Liver (tissue), 9 donors: Measurements from ENCODE around the gene PSTPIP1. TPM values are rescaled to one million over a fixed set of nuclear protein-coding genes. Genes with fewer than 3 reads are reported as not detected.

ENCODE experiments used
- DNase-seq: peaks from one replicate; pipeline ENCODE4 v3.0.0-alpha.2; 2017; ENCODE audit warnings: low spot score
- H3K27ac ChIP-seq, 2 donors: one replicate each; pipeline ENCODE4 v1.7.0; 2013; ENCODE audit warnings: inconsistent platforms in 2 of 2, low read length in 2 of 2, control low read depth in 1 of 2, low read depth in 1 of 2, mild to moderate bottlenecking in 1 of 2
- H3K27me3 ChIP-seq, 4 donors: one replicate each; pipeline versions ENCODE4 v1.6.1 to v1.7.0; 2013; ENCODE audit warnings: low read length in 3 of 4, inconsistent platforms in 1 of 4, mild to moderate bottlenecking in 1 of 4, moderate library complexity in 1 of 4; ENCODE audit not compliant: control insufficient read depth in 4 of 4, insufficient read depth in 4 of 4
- H3K36me3 ChIP-seq, 4 donors: one replicate each; pipeline versions ENCODE4 v1.6.1 to v1.7.0; 2013; ENCODE audit warnings: low read length in 3 of 4, mild to moderate bottlenecking in 3 of 4, low read depth in 1 of 4, moderate library complexity in 1 of 4; ENCODE audit not compliant: control insufficient read depth in 4 of 4, insufficient read depth in 3 of 4
- H3K4me1 ChIP-seq, 4 donors: one replicate each; pipeline versions ENCODE4 v1.6.1 to v1.7.0; 2013; ENCODE audit warnings: low read length in 3 of 4, mild to moderate bottlenecking in 3 of 4, moderate library complexity in 1 of 4; ENCODE audit not compliant: control insufficient read depth in 4 of 4, insufficient read depth in 4 of 4
- H3K4me3 ChIP-seq, 3 donors: one replicate each; pipeline versions ENCODE4 v1.6.1 to v1.7.0; 2013; ENCODE audit warnings: low read length in 3 of 3, control low read depth in 1 of 3, low read depth in 1 of 3, mild to moderate bottlenecking in 1 of 3
- H3K9ac ChIP-seq, 2 donors: one replicate each; pipeline ENCODE4 v1.7.0; 2013; ENCODE audit warnings: low read length in 2 of 2, mild to moderate bottlenecking in 2 of 2, moderate library complexity in 2 of 2, control low read depth in 1 of 2, low read depth in 1 of 2
- H3K9me3 ChIP-seq, 4 donors: one replicate each; pipeline versions ENCODE4 v1.6.1 to v1.7.0; 2013; ENCODE audit warnings: low read length in 3 of 4; ENCODE audit not compliant: control insufficient read depth in 4 of 4
- EGR1 ChIP-seq, 2 donors: IDR thresholded peaks; 2 replicates each; pipeline ENCODE4 v1.6.1; 2016 to 2018; ENCODE audit warnings: antibody characterized with exemption in 2 of 2, low read depth in 2 of 2
- FOXA2 ChIP-seq: IDR thresholded peaks from 2 replicates; pipeline ENCODE4 v1.6.1; 2016; ENCODE audit warnings: antibody characterized with exemption
- GABPA ChIP-seq, 2 donors: IDR thresholded peaks in 1 of 2; conservative IDR thresholded peaks in 1 of 2; 2 replicates each; pipeline ENCODE4 v1.6.1; 2016; ENCODE audit warnings: antibody characterized with exemption in 2 of 2, mild to moderate bottlenecking in 1 of 2, moderate library complexity in 1 of 2
- HNF4A ChIP-seq, 2 donors: conservative IDR thresholded peaks; 2 replicates each; pipeline ENCODE4 v1.6.1; 2016; ENCODE audit warnings: antibody characterized with exemption in 2 of 2, mild to moderate bottlenecking in 2 of 2
- NR2F2 ChIP-seq: IDR thresholded peaks from 2 replicates; pipeline ENCODE4 v1.6.1; 2016; ENCODE audit warnings: antibody characterized with exemption
- RAD21 ChIP-seq, 2 donors: IDR thresholded peaks; 2 replicates each; pipeline ENCODE4 v1.6.1; 2016; ENCODE audit warnings: antibody characterized with exemption in 2 of 2, mild to moderate bottlenecking in 2 of 2
- RXRA ChIP-seq, 2 donors: IDR thresholded peaks; 2 replicates each; pipeline ENCODE4 v1.6.1; 2017 to 2018; ENCODE audit warnings: antibody characterized with exemption in 2 of 2, mild to moderate bottlenecking in 1 of 2
- SP1 ChIP-seq: IDR thresholded peaks from 2 replicates; pipeline ENCODE4 v1.6.1; 2018; ENCODE audit warnings: antibody characterized with exemption, mild to moderate bottlenecking
- TAF1 ChIP-seq: conservative IDR thresholded peaks from 2 replicates; pipeline ENCODE4 v1.6.1; 2016; ENCODE audit warnings: antibody characterized with exemption, mild to moderate bottlenecking
- WGBS: extraction: QIAGEN DNeasy Blood & Tissue Kit; methylation state at CpG from one replicate; pipeline ENCODE4 v1.1.7; 2013; 5-methylcytosine and 5-hydroxymethylcytosine counted together
- polyA plus RNA-seq, 2 donors: library from polyadenylated mRNA; stranded (reverse) in 1 of 2; unstranded in 1 of 2; fragments of 200-250 nt in 1 of 2; fragments of >200 nt in 1 of 2; fragmentation: Nextera tagmentation in 1 of 2; extraction: Ambion mirVana in 1 of 2; gene quantifications; one replicate each; pipeline versions ENCODE4 v1.2.1 to v1.2.3, GENCODE V29; 2013 to 2015
- total RNA-seq, 2 donors: library from RNA; depleted of rRNA; stranded (reverse); fragments of >200 nt; gene quantifications; one replicate each; pipeline ENCODE4 v1.2.3, GENCODE V29; 2014
- TF ChIP-seq, protein P1 (sequence below): IDR thresholded peaks from 2 replicates; pipeline ENCODE4 v1.6.1; 2016; ENCODE audit warnings: antibody characterized with exemption
- TF ChIP-seq, protein P2 (sequence below): IDR thresholded peaks from 2 replicates; pipeline ENCODE4 v1.6.1; 2016; ENCODE audit warnings: antibody characterized with exemption
- TF ChIP-seq, protein P3 (sequence below): IDR thresholded peaks from 2 replicates; pipeline ENCODE4 v1.6.1; 2016; ENCODE audit warnings: antibody characterized with exemption, mild to moderate bottlenecking
- TF ChIP-seq, protein P4 (sequence below): IDR thresholded peaks from 2 replicates; pipeline ENCODE4 v1.6.1; 2016; ENCODE audit warnings: antibody characterized with exemption
- donor health status: healthy.
- donor health status: healthy.
- donor health status: healthy.
- donor health status: healthy.
- donor health status: healthy.

PSTPIP1 gene
- total and polyA plus RNA-seq, 4 donors: 1.1 to 4.6 (median 3.0) TPM

DNA sequence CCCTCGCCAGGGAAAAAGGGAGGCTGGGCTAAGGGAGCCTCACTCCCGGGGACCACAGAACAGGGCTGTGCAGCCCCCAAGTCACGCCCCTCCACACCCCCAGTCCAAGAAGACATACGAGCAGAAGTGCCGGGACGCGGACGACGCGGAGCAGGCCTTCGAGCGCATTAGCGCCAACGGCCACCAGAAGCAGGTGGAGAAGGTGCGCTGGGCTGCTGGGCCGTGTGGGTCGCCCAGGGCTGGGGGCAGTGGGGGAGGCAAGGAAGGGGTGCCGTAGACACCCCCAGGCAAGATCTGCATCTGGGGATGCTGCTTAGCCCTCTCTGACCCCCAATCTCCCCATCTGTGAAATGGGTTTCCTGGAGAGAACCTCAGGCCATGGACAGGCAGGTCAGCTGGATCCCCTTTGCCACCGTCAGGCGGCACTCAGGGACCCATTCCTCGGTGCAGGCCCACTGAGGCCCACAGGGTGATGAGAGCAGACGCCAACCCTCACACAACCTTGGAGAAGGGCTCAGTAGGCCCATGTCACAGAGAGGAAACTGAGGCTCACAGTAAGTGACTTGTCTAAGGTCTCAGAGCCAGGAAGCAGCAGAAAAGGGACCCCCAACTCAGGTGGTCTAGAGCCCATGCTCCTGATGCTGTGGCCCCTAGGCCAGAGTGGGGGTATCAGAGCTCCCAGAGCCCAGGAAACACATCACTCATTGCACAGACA lies 33.7 kb downstream of the PSTPIP1 start:
- H3K9me3 ChIP-seq: no peaks in the 10 kb centered on the region
- no peaks in the 10 kb centered on the region for H3K36me3 ChIP-seq
- no peak for DNase-seq
- H3K4me1 ChIP-seq: peaks cover 0 to 6% (median under 1%) of the 10 kb centered on the region in 4 donors
- TF ChIP-seq, protein P1, sequence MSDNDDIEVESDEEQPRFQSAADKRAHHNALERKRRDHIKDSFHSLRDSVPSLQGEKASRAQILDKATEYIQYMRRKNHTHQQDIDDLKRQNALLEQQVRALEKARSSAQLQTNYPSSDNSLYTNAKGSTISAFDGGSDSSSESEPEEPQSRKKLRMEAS: no peak
- no peak for TF ChIP-seq HNF4A (conservative IDR thresholded peaks at IDR 0.05)
- no peak for TF ChIP-seq NR2F2
- no peak for TF ChIP-seq GABPA (IDR thresholded peaks at IDR 0.05 in 1 of 2, conservative IDR thresholded peaks at IDR 0.05 in 1 of 2)
- TF ChIP-seq RAD21 (IDR thresholded peaks at IDR 0.05): no peak
- TF ChIP-seq, protein P2, sequence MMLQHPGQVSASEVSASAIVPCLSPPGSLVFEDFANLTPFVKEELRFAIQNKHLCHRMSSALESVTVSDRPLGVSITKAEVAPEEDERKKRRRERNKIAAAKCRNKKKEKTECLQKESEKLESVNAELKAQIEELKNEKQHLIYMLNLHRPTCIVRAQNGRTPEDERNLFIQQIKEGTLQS: no peak
- TF ChIP-seq SP1: no peak
- no peak for TF ChIP-seq TAF1
- TF ChIP-seq RXRA (IDR thresholded peaks at IDR 0.05): no peak
- TF ChIP-seq, protein P3, sequence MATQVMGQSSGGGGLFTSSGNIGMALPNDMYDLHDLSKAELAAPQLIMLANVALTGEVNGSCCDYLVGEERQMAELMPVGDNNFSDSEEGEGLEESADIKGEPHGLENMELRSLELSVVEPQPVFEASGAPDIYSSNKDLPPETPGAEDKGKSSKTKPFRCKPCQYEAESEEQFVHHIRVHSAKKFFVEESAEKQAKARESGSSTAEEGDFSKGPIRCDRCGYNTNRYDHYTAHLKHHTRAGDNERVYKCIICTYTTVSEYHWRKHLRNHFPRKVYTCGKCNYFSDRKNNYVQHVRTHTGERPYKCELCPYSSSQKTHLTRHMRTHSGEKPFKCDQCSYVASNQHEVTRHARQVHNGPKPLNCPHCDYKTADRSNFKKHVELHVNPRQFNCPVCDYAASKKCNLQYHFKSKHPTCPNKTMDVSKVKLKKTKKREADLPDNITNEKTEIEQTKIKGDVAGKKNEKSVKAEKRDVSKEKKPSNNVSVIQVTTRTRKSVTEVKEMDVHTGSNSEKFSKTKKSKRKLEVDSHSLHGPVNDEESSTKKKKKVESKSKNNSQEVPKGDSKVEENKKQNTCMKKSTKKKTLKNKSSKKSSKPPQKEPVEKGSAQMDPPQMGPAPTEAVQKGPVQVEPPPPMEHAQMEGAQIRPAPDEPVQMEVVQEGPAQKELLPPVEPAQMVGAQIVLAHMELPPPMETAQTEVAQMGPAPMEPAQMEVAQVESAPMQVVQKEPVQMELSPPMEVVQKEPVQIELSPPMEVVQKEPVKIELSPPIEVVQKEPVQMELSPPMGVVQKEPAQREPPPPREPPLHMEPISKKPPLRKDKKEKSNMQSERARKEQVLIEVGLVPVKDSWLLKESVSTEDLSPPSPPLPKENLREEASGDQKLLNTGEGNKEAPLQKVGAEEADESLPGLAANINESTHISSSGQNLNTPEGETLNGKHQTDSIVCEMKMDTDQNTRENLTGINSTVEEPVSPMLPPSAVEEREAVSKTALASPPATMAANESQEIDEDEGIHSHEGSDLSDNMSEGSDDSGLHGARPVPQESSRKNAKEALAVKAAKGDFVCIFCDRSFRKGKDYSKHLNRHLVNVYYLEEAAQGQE: no peak
- TF ChIP-seq, protein P4, sequence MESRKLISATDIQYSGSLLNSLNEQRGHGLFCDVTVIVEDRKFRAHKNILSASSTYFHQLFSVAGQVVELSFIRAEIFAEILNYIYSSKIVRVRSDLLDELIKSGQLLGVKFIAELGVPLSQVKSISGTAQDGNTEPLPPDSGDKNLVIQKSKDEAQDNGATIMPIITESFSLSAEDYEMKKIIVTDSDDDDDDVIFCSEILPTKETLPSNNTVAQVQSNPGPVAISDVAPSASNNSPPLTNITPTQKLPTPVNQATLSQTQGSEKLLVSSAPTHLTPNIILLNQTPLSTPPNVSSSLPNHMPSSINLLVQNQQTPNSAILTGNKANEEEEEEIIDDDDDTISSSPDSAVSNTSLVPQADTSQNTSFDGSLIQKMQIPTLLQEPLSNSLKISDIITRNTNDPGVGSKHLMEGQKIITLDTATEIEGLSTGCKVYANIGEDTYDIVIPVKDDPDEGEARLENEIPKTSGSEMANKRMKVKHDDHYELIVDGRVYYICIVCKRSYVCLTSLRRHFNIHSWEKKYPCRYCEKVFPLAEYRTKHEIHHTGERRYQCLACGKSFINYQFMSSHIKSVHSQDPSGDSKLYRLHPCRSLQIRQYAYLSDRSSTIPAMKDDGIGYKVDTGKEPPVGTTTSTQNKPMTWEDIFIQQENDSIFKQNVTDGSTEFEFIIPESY: no peak
- no peak overlapping the region for H3K9ac ChIP-seq
- no peaks in the 10 kb centered on the region for H3K27me3 ChIP-seq
- H3K4me3 ChIP-seq: no peak overlapping the region
- H3K27ac ChIP-seq: no peak overlapping the region
- 54% methylated on average over 22 of the region's 22 CpGs for WGBS

DNA sequence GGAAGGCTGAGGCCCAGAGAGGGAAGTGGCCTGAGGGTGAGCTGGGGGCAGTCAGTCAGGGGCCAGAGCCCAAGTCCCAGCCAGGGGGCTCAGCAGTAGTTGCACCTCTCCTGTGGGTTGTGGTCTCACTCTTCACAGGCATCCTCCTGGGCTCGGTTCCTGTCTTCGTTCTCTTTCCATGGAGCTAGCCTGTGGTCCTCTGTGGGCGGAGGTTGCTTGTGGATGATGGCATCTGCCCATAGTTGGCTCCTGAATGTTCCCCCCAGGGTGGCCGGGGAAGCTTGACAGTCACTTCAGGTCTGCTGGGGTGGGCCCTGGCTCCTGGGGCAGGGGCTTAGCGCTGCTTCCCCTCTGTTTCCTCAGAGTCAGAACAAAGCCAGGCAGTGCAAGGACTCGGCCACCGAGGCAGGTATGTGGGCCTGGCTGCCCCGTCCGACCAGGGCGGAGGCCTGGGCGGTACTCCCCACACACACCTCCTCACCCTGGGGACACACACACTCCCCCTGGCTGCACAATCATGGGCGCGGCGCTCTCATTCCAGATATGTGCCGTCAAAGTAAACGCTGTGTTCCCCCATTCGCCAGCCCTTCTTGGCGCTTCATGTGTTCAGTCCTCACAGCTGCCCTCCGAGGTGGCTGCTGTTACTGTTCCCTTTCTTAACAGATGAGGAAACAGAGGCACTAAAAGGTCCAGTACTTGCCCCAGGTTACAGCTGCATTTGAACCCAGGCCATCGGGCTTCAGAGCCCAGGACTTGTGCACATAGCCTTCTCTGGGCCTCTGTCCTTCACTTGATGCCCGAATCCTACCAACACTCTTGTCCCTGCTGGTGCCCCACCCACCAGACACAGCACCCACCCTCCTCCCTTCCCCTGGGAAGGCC lies 34.5 kb downstream of the PSTPIP1 start:
- Histone ChIP-seq H3K27me3 (no peaks in the 10 kb centered on the region), H3K4me1 (peaks cover 0 to 6% (median 0%) of the 10 kb centered on the region in 4 donors), H3K4me3 (no peak overlapping the region), H3K27ac (no peak overlapping the region), H3K9ac (no peak overlapping the region), H3K9me3 (no peaks in the 10 kb centered on the region), H3K36me3 (no peaks in the 10 kb centered on the region)
- TF ChIP-seq NR2F2: no peak
- TF ChIP-seq, protein P1: no peak
- TF ChIP-seq FOXA2: no peak
- TF ChIP-seq RXRA (IDR thresholded peaks at IDR 0.05): no peak
- TF ChIP-seq EGR1 (IDR thresholded peaks at IDR 0.05; ENCODE audit: low read depth in 2 of 2): no peak
- 87% methylated on average over 21 of the region's 21 CpGs for WGBS
- DNase-seq: no peak
